GM12891 (cell line): ENCODE data around the gene ZFHX2.

ENCODE experiments used
- DNase-seq: peaks from one replicate; pipeline ENCODE4 v3.0.0; 2011; ENCODE audit warnings: low spot score; ENCODE audit not compliant: insufficient read length
- FAIRE-seq: peaks from 2 replicates; lab custom pipeline; 2011; peaks lifted over from hg19 to GRCh38; lab: Jason Lieb, UNC
- PAX5 ChIP-seq: IDR thresholded peaks from 2 replicates; pipeline ENCODE4 v1.6.1; 2011; ENCODE audit warnings: low read length, moderate library complexity, mild to moderate bottlenecking; ENCODE audit not compliant: insufficient read depth, severe bottlenecking
- POLR2A ChIP-seq: IDR thresholded peaks from 2 replicates; pipeline ENCODE4 v1.6.1; 2011; ENCODE audit warnings: low read depth, low read length, control low read depth
- POLR2AphosphoS5 ChIP-seq: IDR thresholded peaks from 2 replicates; pipeline ENCODE4 v1.6.1; 2011; ENCODE audit warnings: low read depth, low read length, control low read depth
- POU2F2 ChIP-seq: IDR thresholded peaks from 2 replicates; pipeline ENCODE4 v1.6.1; 2011; ENCODE audit warnings: low read depth, mild to moderate bottlenecking, control low read depth, low read length, moderate library complexity
- SPI1 ChIP-seq: IDR thresholded peaks from 2 replicates; pipeline ENCODE4 v1.6.1; 2011; ENCODE audit warnings: low read depth, low read length, control low read depth
- TAF1 ChIP-seq: IDR thresholded peaks from 2 replicates; pipeline ENCODE4 v1.6.1; 2011; ENCODE audit warnings: low read depth, low read length, control low read depth

ZFHX2 gene

DNA sequence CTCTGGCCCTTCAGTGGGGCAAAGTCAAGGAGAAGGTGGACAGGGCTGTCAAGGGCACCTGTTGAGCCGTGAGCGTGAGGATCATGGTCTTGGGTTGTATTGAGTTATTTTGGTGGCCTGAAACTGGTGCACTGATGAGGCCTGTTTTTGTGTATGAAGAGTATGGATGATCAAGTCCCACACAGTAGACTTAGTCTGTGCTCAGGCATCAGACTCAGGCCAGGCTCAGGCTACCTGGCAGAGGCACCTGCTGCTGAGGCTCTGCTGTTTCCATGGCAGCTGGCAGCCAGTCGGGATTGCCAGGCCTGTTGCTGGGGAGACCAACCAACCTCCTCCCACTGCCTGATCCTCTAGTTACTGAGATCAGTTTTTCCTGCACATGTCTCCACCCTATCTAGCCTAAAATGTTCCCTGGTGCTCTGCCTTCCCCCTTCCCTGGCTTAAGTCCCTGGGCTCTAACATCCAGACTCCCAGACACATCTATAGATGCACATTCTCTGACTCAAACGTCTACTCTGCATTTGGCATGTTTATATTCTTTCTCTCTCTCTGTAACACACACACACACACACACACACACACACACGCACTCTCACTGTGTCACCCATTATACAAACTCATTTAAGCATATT lies 21.9 kb upstream of the ZFHX2 start:
- no peak for TF ChIP-seq POLR2AphosphoS5
- TF ChIP-seq POLR2A = no peak
- TF ChIP-seq SPI1 = no peak
- no peak for TF ChIP-seq POU2F2
- no peak for TF ChIP-seq TAF1
- no peak for TF ChIP-seq PAX5
- no peak for DNase-seq
- no peak for FAIRE-seq

DNA sequence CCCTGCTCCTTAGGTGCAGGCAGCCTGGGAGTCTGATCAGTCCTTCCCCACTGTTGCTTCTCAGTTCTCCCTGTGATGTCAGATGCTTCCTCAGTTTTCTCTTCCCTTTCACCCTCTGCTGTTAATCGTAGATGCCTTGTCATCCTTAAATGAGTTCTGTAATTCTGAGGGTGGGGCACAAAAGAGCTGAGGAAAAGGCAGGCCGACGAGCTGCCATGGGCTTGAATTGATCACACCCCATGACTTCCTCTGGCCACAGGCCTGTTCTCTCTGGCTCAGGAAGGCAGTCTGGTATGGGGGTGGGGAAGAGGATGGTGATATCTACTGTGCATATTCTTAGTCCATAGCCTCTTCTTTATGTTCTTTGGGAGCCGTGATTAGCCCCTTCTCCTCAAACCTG lies 21.3 kb upstream of the ZFHX2 start:
- no peak for TF ChIP-seq POLR2AphosphoS5
- no peak for TF ChIP-seq PAX5
- no peak for TF ChIP-seq SPI1
- TF ChIP-seq POU2F2 = no peak
- DNase-seq = no peak
- FAIRE-seq = peak; percentile 45

GRCh38 chr14:23572524-23572828 lies 20.9 kb upstream of the ZFHX2 start:
- FAIRE-seq (no peak), DNase-seq (no peak)
- TF ChIP-seq POLR2AphosphoS5 (no peak), POLR2A (no peak), SPI1 (no peak), POU2F2 (no peak), PAX5 (no peak), TAF1 (no peak)

DNA sequence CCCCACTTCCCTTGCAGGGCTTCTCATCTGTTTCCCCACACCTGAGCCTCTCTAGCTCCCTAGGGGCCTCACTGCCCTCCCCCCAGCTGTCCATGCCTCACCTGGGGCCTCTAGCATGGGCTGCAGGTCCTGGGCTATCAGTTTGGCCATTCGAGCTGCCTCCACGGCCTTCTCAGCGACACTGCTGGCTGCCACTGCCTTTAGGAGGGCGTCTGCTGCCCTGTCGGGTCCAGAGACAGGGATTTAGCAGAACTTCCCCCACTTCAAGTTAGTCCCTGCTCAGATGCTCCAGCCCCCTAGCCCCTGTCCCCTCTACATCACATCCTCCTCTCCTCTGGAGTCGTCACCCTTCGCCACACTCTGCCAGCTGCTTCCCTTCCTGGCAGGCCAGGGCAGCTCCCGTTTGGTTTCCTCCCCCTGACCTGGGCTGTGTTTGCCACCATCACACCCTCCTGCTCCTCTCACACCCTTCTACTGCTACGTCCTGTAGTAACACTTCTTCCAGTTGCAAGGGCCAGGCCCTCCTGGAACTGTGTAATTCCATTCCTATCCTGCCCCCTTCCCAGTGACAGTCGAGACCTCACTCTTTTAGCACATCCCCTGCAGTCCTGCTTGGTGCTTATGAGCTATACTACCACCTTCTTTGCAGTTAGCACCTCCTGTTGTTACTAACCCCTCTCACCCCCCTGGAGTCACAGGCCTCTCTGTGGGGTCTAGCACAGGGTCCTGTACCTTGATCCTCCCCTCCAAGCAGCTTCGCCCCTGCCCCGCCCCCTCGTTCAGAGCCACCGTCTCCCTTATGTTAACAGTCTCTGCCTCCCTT lies 20.3 kb upstream of the ZFHX2 start:
- FAIRE-seq (no peak), DNase-seq (no peak)
- TF ChIP-seq SPI1 (no peak), POU2F2 (no peak), PAX5 (no peak), TAF1 (no peak)

GRCh38 chr14:23570806-23571483 lies 19.4 kb upstream of the ZFHX2 start:
- TF ChIP-seq POU2F2 = no peak
- no peak for TF ChIP-seq TAF1
- TF ChIP-seq POLR2AphosphoS5 = no peak
- TF ChIP-seq PAX5 = no peak
- no peak for TF ChIP-seq POLR2A
- no peak for TF ChIP-seq SPI1
- no peak for FAIRE-seq
- DNase-seq = no peak

DNA sequence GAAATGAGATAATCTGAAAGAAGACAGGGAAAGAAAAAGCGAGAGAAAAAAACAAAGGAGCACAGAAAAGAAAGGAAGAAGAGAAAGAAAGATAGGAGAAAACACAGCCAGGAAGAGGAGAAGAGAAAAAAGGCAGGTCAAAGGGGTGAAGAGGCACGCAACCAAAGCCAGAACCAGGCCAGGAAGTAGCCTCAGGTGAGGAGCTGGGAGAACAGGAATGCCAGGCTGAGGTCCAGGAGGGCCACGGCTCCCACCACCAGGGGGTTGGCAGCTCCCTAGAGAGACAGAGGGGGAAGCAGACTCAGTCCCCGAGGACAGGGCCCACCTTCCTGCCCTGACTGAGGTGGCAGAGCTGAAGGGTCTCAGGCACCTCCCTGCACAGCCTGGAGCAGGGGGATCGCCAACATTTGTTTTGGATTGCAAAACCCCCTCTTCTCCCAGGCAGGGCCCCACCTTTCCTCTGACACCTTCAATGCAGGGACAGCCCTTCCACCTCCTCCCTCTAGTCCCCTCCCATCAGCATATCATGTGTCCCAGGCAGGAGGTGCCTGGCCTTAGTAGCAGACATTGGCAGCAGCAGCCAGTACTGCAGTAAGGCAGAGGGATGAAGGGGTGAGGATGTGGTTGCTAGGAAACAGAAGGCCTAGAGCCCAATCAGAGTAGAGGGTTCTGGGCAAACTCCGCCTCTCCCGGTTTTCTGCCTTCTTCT lies 18.0 kb upstream of the ZFHX2 start:
- FAIRE-seq (no peak), DNase-seq (no peak)
- TF ChIP-seq SPI1 = no peak
- no peak for TF ChIP-seq POLR2A
- no peak for TF ChIP-seq POLR2AphosphoS5
- TF ChIP-seq POU2F2 = no peak
- no peak for TF ChIP-seq TAF1
- TF ChIP-seq PAX5 = no peak

GRCh38 chr14:23568600-23569331 lies 17.2 kb upstream of the ZFHX2 start:
- DNase-seq (no peak), FAIRE-seq (peak; percentile 47)
- TF ChIP-seq PAX5 (no peak), POLR2AphosphoS5 (0 out of 2 replicates have a peak, but pooled peaks have one; percentile 21), TAF1 (no peak), POU2F2 (no peak), SPI1 (peak; percentile 39; the same call in 1 of the 2 replicates), POLR2A (no peak)

DNA sequence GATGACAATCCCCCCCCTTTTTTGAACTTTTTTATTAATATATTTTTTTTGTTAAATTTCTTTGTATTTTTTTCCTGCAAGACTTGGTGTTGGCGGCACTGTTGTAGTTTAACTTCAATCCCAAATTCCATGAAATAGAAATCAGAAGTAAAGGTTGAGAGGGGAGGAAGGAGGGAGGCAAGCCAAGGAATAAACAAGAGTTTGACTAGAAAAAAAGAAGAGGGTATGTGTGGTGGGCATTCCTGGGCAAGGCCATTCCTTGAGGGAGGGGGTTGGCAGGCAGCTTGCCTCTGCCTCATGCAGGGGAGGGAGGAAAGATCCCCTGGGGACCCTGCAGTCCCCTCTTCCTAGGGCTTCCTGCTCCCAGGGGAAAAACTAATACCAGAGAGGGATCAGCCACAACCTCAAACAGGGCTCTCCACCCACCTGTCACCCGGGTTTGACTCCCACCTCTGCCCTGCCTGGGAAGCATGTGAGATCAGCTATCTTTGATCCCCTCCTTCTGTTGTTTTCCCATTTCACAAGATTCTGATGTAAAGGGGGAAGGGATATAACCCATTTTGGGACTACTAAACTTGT lies 16.5 kb upstream of the ZFHX2 start:
- no peak for DNase-seq
- TF ChIP-seq POU2F2 = 0 out of 2 replicates have a peak, but pooled peaks have one; percentile 40
- no peak for TF ChIP-seq POLR2AphosphoS5
- FAIRE-seq = no peak

GRCh38 chr14:23567186-23568020 lies 15.8 kb upstream of the ZFHX2 start, which contains the start of gene AP1G2:
Gene AP1G2, minus strand, starts transcription at chr14:23567791. Its CDS starts 477 bp downstream, at chr14:23567314.
- peak; percentile 95 for FAIRE-seq
- TF ChIP-seq SPI1 (0 out of 2 replicates have a peak, but pooled peaks have one; percentile 1), PAX5 (no peak), POLR2A (peak; percentile 62; the same call in 1 of the 2 replicates), POU2F2 (0 out of 2 replicates have a peak, but pooled peaks have one; percentile 33), TAF1 (peak; percentile 68), POLR2AphosphoS5 (peak; percentile 91)

More at GRCh38 chr14:23567186-23568020, 15.8 kb upstream of the ZFHX2 start, which contains the start of gene AP1G2:
- DNase-seq = peak; percentile 85
